DMS114 treated with DMSO at 0.1 percent for 48 hours (cell line): ENCODE measurements around the gene CHMP4B.
"Not testable (repeated sequence)": the region's sequence is repeated elsewhere in the genome, so short reads cannot be mapped to it uniquely, and the experiment has no call there.

Experiments
- DNase-seq: peaks from one replicate; lab custom pipeline; 2025; ENCODE audit not compliant: unreplicated experiment; lab: John Stamatoyannopoulos, UW

The CHMP4B gene

DNA sequence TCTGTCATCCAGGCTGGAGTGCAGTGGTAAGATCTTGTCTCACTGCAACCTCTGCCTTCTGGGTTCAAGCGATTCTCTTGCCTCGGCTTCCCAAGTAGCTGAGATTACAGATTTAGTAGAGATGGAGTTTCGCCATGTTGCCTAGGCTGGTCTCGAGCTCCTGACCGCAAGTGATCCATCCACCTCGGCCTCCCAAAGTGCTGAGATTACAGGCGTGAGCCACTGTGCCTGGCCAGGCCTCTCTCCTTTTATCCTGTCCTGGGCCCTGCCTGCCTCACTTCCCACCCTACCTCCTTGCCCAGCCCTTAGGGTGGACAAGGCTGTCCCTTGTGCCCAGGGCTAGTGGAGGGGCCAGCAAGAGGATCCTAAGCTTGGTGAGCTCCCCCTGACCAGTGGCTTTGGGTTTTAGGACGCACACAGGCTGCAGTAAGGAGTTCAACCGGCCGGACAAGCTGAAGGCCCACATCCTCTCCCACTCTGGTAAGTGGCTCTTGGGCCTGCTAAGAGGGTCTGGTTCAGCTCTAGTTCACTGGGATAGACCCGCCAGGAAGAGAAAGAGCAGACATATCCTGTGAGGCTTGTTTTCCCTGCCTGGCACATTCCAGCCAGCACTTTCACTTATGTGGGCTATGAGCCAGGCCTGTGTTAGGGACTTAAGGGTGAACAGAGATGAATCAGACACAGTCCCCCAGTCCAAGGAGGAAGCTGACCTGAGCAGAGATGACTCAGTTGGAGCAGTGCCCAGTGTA lies 21.9 kb upstream of the CHMP4B start:
- no peak for DNase-seq

DNA sequence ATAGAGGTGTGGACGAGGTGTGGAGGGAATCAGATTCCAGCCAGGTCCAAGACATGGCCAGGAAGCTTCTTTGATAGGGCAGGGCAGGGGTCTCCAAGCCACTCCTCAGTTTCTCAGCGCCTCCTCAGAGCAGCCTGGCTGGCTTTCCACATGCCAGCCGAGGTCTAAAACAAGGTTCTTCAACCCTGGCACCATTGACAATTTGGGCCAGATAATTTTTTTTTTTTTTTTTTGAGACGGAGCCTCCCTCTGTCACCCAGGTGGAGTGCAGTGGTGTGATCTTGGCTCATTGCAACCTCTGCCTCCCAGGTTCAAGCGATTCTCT lies 21.3 kb upstream of the CHMP4B start:
- DNase-seq, result no peak

DNA sequence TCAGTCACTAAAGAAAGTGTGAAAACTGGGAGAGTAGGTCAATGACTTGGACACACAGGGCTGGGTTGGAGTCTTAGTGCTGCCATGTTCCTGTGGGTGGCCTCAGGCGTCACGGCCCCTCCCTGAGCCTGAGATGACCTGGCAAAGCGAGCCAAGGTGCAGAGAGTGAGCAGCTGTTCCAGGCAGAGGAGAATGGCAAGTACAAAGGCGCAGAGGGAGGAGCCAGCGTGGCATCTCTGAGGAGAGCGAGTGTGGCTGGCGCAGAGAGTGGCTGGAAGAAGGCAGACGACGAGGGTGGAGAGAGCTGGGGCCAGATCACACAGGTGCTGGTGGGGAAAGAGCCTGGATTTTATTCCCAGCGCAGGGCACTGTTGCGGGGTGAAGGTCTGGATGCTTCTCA lies 20.6 kb upstream of the CHMP4B start:
- DNase-seq, result no peak

DNA sequence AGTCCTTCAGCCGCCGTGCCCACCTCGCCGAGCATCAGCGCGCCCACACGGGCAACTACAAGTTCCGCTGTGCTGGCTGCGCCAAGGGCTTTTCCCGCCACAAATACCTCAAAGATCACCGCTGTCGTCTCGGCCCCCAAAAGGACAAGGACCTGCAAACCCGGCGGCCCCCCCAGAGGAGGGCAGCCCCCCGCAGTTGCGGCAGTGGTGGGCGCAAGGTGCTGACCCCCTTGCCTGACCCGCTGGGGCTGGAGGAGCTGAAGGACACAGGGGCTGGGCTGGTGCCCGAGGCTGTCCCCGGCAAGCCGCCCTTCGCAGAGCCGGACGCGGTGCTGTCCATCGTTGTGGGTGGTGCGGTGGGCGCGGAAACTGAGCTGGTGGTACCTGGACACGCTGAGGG lies 20.1 kb upstream of the CHMP4B start:
- no peak for DNase-seq

DNA sequence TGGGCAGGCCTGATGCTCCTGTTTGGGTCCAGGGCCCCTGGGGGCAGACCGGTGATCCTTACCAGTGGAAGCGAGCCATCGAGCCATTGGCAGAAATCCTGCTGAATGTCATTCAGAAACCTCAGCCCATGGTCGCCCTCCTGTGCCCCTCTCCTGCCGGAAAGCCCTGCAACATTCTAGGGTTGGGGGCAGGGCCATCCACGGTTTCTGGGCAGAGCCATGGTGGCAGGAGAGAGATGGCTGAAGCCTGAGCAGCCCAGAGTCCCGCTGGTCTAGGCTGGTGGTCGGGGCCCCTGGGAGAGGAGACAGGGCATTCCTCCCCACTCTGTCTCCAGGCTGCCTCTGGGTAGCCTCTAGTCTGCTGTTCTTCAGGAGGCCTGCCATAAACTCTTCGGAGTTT lies 19.6 kb upstream of the CHMP4B start:
- no peak for DNase-seq

DNA sequence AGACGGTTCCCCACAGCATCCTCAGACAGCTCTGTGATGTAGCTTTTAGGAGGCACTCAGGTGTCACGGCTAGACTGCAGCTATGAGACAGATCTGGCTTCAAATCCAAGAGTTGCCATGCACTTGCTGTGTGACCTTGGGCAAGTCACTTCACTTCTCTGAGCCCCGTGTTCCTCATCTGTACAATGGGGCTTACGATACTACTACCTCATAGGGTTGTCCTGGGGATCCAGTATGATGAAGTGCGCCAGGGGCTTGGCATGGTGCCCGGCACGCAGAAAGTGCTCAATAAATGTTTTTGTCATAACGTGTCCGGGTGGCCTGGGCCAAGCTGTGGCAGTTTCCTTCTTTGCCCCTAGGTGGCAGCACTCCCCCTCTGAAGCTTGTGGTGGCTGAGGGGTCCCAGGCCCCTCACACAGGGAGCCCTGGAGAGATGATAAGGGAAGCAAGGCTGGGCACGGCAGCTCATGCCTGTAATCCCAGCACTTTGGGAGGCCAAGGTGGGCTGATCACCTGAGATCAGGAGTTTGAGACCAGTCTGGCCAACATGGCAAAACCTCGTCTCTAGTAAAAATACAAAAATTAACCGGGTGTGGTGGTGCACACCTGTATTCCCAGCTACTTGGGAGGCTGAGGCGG lies 19.1 kb upstream of the CHMP4B start:
- DNase-seq, result no peak

DNA sequence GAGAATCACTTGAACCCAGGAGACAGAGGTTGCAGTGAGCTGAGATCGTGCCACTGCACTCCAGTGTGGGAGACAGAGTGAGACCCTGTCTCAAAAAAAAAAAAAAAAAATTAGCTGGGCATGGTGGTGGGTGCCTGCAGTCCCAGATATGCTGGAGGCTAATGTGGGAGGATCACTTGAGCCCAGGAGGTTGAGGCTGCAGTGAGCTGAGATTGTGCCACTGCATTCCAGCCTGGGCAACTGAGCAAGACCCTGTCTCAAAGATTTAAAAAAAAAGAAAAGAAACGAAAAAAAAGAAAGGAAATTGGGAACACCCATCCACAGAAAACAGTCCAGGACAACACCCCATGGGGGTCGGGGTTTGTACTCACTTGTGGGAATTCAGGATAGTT lies 18.6 kb upstream of the CHMP4B start:
- DNase-seq, result not testable (repeated sequence)

DNA sequence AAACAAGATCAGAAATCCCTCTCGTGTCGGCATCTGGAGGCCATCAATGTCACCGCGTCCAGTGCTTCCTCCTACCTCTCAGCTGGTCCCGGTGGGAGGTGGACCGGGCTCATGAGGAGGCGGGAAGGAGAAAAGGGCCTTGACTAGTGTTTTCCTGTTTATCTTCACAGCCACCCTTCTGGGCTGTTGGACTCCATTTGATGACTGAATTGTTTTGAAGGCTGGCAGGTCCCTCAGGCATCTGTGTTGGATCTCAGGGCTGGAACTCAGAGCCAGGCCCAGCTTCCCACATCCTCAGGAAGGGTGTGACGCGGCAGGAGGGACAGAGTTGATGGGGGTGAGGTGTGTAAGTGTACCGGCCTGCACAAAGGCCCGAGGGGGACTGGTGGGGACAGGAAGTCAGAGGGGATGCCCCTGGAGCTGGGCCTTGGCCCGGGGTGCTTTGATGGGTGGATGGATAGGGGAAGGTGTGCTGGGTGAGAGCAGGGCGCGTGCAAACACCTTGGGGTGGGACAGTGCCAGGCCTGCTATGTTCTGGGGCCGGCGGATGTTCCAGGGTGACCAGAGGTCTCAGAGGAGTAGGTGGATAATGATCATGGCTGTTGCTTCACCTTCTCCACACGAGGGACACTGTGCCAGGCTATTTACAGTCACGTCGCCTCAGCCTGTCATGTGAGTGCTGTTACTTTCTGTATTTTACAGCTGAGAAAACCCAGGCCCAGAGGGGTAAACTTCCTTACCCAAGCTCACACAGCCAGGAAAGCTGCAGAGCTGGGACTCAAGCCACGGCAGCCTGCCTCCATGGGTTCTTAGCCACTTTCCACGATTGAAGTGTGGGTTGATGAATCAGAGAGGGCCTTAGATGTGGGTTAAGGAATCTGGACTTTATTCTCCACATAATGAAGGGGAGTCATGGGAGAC lies 17.9 kb upstream of the CHMP4B start:
- DNase-seq, result no peak

DNA sequence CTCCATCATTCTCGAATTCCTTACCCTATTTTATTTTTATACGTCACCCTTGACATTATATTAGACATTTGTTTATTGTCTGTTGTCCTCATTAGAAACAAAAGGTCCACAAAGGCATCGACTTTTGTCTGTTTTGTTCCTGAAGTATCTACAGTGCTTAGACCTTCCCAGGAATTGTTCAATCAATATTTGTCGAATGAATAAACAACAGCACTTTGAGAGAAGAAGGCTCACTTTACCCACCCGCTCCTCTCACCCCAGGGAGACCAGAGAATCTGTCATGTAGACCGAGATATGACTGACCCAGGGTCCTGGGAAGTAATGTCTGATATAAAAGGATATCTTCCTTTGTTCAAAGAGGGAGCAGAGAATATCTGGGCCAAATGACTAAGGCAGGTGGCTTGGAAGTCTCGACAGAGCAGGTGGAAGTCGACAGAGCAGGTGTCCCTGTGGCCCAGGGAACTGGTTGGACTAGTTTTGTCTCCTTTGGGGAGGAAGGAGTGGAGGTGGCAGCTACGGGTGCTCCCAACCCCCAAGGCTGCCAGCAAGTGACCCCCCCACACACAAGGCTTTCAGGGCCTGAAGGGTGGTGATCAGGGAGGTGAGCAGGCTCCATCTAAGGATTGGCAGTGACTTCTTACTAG lies 14.8 kb upstream of the CHMP4B start:
- no peak for DNase-seq

DNA sequence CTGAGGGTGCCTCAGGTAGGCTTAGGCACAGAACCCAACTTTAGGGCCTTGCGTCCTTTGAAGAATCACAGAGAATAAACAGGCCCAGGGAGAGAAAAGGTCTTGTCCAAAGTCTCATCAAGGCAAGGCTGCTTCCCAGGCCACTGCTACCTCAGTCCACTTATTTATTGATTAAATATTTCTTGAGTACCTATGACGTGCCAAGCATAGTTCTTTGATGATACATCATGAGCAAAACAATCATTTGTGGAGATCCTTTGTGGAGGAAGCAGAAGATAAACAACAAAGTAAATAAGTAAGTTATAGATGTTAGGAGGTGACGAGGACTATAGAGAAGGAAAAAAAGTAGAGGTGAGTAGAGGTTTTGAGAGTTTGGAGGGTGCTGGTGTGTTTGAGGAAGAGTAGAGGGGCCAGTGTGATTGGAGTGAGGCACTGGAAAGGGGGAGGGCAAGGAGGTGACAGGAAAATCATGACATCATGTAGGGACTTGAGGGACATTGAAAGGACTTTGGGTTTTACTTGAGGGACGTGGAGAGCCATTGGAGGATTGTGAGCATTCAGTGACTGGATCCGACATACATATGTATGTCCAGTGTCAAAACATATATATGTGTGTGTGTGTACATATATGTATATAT lies 14.1 kb upstream of the CHMP4B start:
- DNase-seq, result no peak

DNA sequence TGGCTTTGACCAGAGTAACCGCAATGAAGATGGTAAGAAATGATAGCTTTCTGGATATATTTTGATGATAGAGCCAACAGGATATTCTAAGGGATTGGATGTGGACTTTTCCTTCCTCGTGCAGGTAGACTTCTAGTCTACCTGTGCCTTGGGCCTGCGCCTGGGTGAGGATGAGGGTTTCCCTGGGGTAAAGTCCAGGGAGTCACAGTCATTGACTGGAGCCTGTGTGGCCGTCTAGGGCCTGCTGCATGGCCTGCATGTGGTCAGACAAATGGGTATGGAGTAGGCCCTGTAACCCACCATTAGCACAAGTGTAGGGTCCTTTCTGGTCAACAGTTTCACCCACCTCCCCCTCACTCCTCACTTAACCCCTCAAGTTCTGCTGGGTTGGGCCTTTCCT lies 12.7 kb upstream of the CHMP4B start:
- no peak for DNase-seq

DNA sequence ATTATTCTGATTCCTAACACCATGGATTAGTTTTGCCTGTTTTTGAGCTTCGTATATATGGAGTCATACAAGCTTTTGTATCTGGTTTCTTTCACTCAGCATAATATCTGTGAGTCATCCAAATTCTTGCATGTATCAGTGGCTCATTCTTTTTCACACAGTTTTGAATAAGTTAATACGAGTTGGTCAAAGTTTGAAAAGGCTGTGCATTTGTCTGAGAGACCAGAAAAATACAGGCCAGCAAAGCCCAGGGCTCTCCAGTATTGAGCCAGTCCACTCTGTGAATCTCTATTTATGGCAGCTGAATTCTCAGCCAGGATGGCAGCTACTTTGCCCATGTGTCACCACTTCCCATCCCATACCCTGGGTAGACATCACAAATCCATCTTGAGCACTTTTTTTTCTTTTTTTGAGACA lies 7.2 kb upstream of the CHMP4B start:
- no peak for DNase-seq

DNA sequence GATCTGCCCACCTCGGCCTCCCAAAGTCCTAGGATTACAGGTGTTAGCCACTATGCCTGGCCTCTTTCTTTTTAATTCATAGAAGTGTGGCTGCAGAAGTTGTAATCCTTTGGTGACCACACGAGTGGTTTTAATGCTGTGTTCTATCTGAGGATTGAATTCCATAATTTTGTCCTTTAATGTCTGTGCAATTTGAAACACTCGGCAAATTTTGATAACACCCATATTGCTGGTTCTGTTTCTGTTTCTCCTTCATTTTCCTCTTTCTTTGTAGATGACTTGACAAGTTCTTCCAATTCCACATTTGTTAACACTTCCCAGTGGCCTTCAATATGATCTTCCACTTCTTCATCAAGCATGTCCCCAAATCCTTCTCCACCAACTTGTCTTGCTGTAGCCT lies 2.8 kb upstream of the CHMP4B start:
- DNase-seq, result no peak

DNA sequence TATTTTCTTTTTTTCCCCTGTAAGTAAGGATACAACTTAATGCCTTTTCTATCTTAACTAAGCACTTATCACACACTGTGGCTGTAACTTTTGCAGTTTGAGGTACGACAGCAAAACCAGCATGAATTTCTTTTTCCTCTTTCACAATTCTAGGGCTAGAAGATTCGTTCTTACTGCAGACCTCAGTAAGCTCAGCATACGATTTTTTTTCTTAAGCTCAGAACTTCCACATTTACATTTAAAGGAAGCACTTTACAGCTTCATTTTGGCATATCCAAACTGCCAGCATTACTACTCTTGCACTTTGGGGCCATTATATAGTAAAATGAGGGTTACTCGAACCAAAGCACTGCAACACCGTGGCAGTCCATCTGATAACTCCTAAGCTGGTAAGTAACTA lies 889 bp upstream of the CHMP4B start:
- DNase-seq, result no peak

DNA sequence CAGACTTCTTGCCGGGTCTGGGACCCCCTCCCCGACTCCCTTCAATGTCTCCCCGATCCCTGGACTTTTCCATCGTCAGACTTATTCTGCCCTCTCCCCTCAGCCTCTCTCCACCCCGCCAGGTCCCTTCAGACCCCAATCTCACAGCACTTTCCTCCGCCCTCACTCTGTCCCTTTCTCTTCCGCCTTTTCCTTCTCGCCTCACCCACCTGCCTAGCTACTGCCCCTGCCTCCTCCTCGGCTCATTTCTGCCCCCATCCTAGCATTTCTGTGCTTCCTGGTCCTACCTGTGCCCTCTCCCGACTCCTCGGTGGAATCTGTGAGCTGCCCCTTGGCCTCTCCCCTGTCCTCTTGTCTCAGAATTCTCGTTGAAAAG lies 616 bp downstream of the CHMP4B start:
- DNase-seq, result no peak

DNA sequence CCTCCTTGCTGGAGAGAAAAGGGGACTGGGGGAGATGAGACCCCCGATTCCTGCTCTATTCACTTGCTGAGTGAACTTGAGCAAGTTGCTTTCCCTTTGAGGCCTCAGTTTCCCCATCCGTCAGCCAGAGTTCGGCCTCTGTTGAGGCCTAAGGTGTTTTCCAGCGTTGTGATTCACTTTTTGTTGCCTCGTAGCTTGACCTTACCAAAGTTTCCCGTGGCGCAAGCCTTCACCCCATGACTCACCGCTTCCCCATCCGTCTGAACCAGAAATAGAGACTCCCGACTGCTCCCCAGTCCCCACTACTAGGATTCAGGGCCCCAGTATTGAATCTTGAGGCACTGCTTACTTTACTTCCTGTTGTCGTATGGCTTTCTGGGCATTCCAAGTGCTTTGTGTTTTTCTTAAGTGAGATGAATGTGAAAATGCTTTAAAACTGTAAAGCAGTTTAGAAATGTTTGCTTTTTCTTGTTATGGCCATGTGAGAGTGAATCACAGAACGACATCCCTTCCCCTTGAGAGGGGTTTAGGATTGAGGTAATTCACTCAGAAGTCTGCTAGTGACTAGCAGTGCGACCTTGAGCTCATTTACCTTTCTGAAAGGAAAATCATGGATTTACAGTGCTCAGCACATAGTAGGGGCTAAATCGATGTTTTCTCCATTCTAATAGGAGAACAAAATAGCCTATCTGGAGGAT lies 1.2 kb downstream of the CHMP4B start:
- DNase-seq, result no peak

DNA sequence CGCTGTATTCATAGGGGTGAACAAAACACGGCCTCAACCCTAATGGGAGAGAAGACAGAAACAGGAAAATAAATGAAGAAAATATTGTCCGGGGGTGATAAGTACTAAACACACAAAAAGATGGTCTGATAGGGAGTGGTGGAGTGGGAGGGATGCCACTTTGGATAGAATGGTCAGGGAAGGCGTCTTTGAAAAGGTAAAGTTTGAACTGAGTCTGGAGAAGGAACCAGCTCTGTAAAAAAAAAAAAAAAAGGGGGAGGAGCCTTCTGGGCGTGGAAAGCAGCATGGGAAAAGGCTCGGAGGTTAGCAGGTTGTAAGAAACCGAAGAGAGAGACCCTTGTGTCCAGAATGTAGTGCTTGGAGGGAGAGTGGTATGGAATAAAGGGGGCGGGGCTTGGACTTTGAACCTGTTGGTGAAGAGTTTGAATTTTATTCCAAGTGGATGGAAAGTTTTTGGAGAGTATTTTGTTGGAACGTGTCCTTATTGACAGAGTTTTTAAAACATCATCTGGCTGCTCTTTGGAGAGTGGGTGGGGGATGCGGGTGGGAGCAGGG lies 1.8 kb downstream of the CHMP4B start:
- DNase-seq, result no peak

DNA sequence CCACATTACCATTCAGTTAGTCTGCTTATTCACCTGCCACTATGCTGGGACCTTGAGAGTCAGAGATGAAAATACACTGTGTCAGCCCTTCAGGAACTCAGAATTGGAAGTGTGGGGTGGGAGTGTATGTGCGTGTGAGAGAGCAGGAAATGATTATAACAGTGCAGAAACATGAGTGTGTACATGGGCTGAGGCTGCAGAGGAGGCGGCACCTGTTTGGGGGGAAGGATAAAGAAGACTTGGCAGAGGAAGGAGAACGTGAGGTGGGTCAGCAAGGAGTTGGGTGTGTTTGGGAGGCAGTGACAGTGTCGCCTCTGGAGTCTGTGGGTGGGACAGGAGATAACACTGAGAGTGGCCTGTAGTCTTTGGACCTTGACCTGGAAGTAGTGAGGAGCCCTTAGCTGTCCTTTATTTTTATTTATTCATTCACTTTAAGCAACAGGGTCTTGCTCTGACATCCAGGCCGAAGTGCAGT lies 3.1 kb downstream of the CHMP4B start:
- no peak for DNase-seq

DNA sequence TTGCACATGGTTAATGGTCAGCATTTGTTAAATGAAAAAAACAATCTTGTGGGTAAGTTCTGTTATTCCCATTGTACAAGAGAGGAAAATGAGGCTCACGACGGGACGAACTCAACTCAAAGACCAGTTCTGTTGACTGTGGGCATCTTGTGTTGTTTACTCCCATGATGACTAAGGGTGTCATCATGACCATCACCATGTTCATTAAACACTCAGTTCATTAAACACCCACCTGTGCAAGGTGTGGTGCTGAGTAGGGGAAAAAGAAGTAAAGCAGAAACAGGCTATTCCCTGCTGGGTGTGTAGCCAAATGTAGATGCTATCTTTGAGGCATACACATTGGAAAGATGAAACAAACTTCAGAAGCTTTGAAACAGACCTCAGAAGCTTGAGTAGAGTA lies 4.5 kb downstream of the CHMP4B start:
- DNase-seq, result no peak

DNA sequence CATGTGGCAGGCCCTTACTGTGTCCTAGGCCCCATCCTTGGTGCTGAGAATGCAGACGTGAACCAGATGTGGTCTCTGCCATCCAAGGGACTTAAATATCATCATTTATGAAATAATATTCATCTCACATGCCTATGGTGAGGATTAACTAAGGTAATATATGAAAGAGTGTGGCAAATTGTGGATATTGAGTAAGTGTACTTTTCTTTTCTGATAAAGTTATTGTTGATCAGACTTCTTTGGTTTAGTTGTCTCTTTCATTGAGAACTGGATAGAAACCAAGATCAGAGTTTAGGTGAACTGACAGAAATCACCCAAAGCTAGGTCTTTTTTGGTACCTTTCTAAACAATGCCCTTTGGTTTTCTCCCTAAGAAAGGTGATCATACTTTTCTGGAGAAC lies 5.0 kb downstream of the CHMP4B start:
- no peak for DNase-seq
